GM20000 (cell line): ENCODE results near the gene TTLL10.

Source experiments
- DNase-seq: peaks from one replicate; pipeline ENCODE4 v3.0.0; 2012; ENCODE audit warnings: low spot score
- TF ChIP-seq, protein P1 (sequence below): IDR thresholded peaks from 2 replicates; pipeline ENCODE4 v1.5.1; 2012; ENCODE audit warnings: mild to moderate bottlenecking, control low read depth; ENCODE audit errors: extremely low read depth, missing control alignments

The TTLL10 gene

DNA sequence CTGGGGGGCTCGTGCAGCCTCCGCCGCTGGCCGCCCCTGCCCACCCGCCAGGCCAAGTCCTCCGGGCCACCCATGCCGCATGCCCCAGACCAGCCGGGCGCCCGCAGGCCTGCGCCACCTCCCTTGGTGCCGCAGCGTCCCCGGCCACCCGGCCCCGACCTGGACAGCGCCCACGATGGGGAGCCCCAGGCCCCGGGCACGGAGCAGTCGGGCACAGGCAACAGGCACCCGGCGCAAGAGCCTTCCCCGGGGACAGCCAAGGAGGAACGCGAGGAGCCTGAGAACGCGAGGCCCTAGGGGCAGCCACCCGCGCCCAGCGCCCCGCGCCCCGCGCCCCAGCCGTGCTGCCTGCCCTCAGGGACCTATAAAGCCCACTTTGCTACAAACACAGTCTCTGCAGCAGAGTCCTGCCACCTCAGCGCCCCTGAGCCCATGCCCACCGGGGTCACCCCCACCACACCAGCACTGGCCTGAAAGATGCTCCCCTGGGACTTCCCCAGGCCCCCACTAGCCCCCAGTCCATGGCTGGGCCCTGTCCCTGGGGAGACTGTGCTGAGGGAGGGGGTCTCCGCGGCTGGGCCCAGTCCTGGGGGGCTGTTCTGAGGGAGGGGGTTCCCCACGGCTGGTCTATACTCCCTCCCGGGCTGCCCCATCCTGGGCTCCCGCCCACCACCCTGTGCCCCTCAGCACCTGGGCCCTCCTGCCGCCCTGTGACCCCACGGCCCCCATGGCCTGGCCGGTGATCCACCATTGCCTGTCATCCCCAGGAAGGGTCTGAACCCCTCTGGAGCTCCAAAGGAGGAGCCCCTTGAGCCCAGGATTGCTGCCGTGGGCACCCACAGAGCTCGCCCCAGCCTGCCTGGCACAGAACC is 24.1 kb downstream of the TTLL10 start:
- TF ChIP-seq, protein P1, sequence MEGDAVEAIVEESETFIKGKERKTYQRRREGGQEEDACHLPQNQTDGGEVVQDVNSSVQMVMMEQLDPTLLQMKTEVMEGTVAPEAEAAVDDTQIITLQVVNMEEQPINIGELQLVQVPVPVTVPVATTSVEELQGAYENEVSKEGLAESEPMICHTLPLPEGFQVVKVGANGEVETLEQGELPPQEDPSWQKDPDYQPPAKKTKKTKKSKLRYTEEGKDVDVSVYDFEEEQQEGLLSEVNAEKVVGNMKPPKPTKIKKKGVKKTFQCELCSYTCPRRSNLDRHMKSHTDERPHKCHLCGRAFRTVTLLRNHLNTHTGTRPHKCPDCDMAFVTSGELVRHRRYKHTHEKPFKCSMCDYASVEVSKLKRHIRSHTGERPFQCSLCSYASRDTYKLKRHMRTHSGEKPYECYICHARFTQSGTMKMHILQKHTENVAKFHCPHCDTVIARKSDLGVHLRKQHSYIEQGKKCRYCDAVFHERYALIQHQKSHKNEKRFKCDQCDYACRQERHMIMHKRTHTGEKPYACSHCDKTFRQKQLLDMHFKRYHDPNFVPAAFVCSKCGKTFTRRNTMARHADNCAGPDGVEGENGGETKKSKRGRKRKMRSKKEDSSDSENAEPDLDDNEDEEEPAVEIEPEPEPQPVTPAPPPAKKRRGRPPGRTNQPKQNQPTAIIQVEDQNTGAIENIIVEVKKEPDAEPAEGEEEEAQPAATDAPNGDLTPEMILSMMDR = no peak
- DNase-seq = no peak

DNA sequence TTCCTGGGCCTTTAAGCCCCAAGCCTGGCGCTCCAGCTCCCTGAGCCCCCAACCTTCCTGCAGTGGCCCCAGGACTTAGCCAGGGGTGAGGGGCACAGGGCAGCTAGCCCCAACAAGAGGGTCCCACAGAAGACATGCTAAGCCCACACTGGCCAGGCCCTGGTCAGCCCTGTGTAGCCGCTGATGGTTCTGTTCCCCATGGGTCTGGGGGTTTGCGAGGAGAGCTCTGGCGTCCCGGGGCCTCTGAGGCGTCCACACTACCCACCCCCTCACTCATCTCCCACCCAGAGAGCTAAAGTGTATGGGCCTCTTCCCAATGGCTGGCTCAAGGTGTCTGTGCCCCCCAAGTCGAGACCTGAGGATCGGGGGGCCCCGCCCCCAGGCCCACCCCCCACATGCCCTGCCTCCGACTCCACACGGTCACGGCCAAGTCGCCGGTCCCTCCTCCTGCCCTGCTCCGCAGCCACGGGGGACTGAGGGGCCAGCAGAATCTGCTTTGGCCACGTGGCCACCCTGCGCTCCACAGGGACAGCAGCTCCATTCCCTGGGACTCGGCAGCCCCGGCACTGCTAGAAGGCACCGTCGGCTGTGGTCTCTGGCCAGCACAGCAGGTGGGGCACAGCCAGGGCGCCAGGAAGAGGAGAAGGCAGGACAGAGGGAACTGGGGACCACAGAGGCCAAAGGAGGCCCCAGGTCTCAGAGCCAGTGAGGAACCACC is 24.9 kb downstream of the TTLL10 start:
- DNase-seq = no peak

DNA sequence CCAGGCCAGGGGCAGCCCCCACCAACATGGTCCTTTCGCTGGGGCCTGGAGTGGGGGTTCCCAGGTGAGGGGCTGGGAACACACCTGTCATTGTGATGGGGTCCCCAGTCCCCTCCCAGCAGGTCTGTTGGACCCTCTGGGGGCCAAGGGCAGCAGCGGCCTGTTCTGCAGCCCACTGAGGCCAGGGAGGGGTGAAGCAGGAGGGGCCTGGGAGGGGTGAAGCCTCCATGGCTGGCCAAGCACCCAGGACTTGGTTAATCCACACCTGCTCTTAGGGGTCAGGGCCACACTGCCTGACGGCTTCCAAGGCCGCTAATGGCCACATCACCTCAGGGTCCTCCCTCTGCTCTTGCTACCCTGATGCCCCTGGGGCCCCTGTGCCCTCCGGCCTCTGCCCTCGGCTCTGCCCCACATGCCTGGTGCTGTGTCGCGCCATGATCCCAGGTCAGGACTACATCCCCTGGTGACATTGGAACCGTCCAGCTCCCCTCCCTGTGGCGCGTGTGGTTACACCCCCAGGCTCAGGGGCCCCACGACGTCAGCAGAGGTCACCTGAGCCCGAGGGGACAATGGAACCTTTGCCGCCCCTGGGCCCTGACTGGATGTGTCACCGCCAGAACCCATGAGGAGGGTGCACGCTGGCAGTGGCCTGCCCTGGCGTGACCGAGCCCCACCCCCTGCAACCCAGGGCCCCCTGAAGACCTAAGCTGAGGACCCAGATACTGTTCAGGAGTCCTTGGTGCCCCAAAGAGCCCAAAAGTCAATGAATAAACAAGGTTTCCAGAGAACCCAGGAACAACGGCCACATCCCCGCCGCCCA is 25.7 kb downstream of the TTLL10 start:
- TF ChIP-seq, protein P1 = no peak
- DNase-seq = no peak

More for the DNA sequence above, 24.9 kb downstream of the TTLL10 start:
- TF ChIP-seq, protein P1 = no peak

DNA sequence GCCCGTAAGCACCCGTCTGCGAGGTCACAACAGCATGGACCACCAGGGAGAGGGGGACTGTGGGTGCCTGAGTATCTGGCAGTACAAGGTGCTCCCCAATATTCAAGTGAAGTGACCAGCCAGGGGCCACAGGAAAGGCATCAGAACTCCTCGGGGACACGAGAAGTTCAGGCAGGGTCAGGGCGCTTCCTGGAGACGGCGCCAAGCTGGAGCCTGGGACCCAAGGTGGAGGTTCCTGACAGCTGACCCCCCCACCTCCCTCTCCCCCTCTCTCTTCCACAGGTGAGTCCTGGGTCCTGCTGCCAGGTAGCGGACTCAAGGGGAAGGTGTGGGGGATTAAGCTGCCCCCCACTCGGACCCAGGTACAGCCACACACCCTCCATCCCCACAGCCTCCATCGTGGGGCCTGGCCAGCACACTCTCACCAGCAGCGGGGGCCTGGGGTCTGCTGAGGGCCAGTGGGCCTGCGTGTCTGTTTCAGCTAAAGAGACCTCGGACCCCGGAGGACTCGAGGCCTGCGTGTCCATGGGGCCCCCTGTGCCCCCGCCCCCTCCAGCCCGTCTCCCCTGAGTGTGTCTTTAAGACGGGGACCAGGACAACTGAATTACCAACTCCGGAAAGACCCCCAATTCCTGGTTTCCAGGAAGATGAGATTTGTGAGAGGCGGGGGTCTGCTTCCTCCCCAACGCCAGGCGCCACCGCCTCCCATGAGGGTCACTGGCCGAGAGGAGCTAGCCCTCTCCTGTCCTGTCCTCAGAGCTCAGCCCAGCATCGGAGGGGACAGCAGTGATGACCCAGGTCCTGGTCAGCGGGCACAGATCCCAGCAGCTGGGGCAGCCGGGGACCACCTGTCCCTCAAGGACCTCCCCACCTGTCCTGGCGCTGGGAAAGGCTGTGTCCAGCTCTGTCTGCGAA is 26.5 kb downstream of the TTLL10 start:
- DNase-seq = no peak
- TF ChIP-seq, protein P1 = no peak

DNA sequence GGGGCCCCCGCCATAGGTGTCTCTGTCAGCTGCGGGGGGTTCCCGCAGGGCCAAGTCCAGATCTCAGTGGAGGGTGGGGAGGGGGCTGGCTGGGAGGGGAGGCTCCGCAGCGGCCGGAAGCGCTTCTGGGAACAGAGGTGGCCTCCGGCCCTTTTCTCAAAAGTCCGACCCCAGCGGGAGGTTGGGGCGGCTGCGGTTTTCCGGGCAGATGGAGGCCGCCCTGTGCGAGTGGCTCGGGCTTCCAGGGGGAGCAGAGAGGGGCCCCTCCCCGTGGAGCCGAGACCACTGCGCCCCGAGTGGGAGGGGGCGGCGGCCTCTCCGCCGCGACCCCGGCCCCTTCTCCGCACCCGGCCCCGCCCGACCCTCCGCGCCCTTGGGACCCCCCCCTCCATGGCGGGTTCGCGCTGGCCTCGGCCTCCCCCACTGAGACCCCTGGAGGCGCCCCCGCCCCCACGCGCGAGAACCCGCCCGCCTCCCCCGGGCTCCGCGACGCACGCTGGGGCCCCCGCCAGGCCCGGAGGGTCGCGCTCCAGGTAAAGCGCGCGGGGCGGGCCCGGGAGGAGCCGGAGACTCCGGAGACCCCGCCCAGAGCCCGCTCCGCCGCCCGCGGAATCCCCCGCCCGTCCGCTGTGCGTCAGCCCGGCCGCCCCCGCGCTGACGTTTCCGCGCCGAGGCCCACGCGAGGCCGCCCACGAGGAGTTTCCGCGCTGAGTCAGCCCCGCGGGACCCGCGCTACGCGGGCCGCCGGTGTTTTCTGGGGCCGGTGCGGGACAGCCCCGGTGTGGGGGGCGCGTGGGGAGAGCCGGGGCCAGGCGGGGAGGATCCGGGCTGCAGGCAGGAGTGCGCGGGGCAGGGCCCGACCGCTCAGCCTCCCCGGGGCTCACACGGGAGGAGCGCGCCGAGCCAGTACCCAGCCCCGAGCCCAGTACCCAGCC is 27.5 kb downstream of the TTLL10 start:
- DNase-seq = peak; percentile 95
- TF ChIP-seq, protein P1 = no peak
